PC-3 (cell line): Measurements from ENCODE around the gene ZC3H14.

ENCODE experiments used
- EZH2phosphoT487 ChIP-seq: fragments of 300-600 bp; sonication (generic); IDR thresholded peaks from 2 replicates; pipeline ENCODE4 v1.6.1; 2018; ENCODE audit warnings: mild to moderate bottlenecking, antibody characterized with exemption, low read length, borderline replicate concordance
- TF ChIP-seq, protein P1 (sequence below): fragments of 300-600 bp; sonication (generic); conservative IDR thresholded peaks from 2 replicates; pipeline ENCODE4 v1.5.1; 2017; ENCODE audit warnings: antibody characterized with exemption, low read depth, mild to moderate bottlenecking, low read length

DNA sequence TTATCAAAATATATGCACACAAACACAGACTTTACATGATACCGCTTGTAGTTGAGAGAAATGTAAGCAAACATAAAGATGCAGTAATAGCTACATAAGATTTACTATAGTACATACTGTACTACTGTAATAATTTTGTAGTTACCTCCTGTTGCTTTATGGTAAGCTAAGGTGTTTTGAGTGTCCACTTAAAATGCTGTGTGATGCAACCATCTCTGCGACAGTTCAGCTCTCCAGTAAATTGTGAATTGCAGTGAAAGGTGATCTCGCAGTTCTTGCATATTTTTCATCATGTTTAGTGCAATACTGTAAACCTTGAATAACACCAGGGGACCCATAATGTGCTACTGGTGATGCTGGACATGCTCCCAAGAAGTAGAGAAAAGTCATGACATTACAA, 21.6 kb downstream of the ZC3H14 start:
- TF ChIP-seq, protein P1, sequence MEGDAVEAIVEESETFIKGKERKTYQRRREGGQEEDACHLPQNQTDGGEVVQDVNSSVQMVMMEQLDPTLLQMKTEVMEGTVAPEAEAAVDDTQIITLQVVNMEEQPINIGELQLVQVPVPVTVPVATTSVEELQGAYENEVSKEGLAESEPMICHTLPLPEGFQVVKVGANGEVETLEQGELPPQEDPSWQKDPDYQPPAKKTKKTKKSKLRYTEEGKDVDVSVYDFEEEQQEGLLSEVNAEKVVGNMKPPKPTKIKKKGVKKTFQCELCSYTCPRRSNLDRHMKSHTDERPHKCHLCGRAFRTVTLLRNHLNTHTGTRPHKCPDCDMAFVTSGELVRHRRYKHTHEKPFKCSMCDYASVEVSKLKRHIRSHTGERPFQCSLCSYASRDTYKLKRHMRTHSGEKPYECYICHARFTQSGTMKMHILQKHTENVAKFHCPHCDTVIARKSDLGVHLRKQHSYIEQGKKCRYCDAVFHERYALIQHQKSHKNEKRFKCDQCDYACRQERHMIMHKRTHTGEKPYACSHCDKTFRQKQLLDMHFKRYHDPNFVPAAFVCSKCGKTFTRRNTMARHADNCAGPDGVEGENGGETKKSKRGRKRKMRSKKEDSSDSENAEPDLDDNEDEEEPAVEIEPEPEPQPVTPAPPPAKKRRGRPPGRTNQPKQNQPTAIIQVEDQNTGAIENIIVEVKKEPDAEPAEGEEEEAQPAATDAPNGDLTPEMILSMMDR, result no peak
- TF ChIP-seq EZH2phosphoT487, result no peak
